Measurements from ENCODE around the gene CCDC102B.

GRCh38 chr18:68793951-68794350 lies 3.9 kb upstream of the CCDC102B start:
- no peak for TF ChIP-seq EZH2 (IDR thresholded peaks at IDR 0.05; ENCODE audit: borderline replicate concordance, insufficient read depth, low read length, poor library complexity, severe bottlenecking)
- no peak for TF ChIP-seq CTCF (IDR thresholded peaks at IDR 0.05; ENCODE audit: poor library complexity, severe bottlenecking)

Data from neural cell (in vitro differentiated cells).